Activated CD4-positive, alpha-beta T cell treated with anti-CD3 and anti-CD28 coated beads for 1 hour (primary cell): Measurements from ENCODE around the gene PPP1CB.
"Not testable (repeated sequence)": the region's sequence is repeated elsewhere in the genome, so short reads cannot be mapped to it uniquely, and the experiment has no call there.

Experiments
- DNase-seq: peaks from one replicate; pipeline ENCODE4 v3.0.0-alpha.2; 2020

PPP1CB gene

GRCh38 chr2:28751252-28751955 is at the start of gene PPP1CB:
PPP1CB (plus strand) TSS chr2:28751830; CDS start chr2:28752125, 295 bp downstream.
- peak; percentile 96 for DNase-seq

GRCh38 chr2:28702415-28702861 is 49.2 kb upstream of the PPP1CB start:
- DNase-seq: no peak

GRCh38 chr2:28702878-28703277 is 48.8 kb upstream of the PPP1CB start:
- no peak for DNase-seq

- DNase-seq: no peak
These were observed 47.0 kb upstream of the PPP1CB start for GRCh38 chr2:28704621-28705020.

GRCh38 chr2:28705751-28706440 is 45.7 kb upstream of the PPP1CB start:
- no peak for DNase-seq

- no peak for DNase-seq
These were observed 44.0 kb upstream of the PPP1CB start for GRCh38 chr2:28707592-28707991.

- DNase-seq: no peak
These were observed 42.5 kb upstream of the PPP1CB start for GRCh38 chr2:28709101-28709500.

GRCh38 chr2:28710545-28710944 is 41.1 kb upstream of the PPP1CB start:
- no peak for DNase-seq

GRCh38 chr2:28713577-28714298 is 37.9 kb upstream of the PPP1CB start:
- DNase-seq: no peak

- no peak for DNase-seq
These were observed 35.3 kb upstream of the PPP1CB start for GRCh38 chr2:28716265-28716865.

GRCh38 chr2:28717339-28717758 is 34.3 kb upstream of the PPP1CB start:
- no peak for DNase-seq

GRCh38 chr2:28720345-28720744 is 31.3 kb upstream of the PPP1CB start:
- no peak for DNase-seq

- DNase-seq: no peak
These were observed 29.9 kb upstream of the PPP1CB start for GRCh38 chr2:28721601-28722191.

- no peak for DNase-seq
These were observed 26.5 kb upstream of the PPP1CB start for GRCh38 chr2:28725021-28725711.

- DNase-seq: no peak
These were observed 25.5 kb upstream of the PPP1CB start for GRCh38 chr2:28726177-28726576.

- no peak for DNase-seq
These were observed 21.9 kb upstream of the PPP1CB start for GRCh38 chr2:28729698-28730097.

- no peak for DNase-seq
These were observed 20.9 kb upstream of the PPP1CB start for GRCh38 chr2:28730641-28731146.

GRCh38 chr2:28735511-28735910 is 16.1 kb upstream of the PPP1CB start:
- no peak for DNase-seq

- no peak for DNase-seq
These were observed 15.6 kb upstream of the PPP1CB start for GRCh38 chr2:28736034-28736433.

- DNase-seq: no peak
These were observed 14.0 kb upstream of the PPP1CB start for GRCh38 chr2:28737655-28738054.

GRCh38 chr2:28742619-28743018 is 9.0 kb upstream of the PPP1CB start:
- not testable (repeated sequence) for DNase-seq

GRCh38 chr2:28745225-28745624 is 6.4 kb upstream of the PPP1CB start:
- DNase-seq: no peak
